MM.1S (cell line): ENCODE results near the gene PDZD8.

Experiments used
- DNase-seq: peaks from one replicate; pipeline ENCODE4 v3.0.0-alpha.2; 2015
- H2AFZ ChIP-seq: fragments of 300-600 bp; sonication (generic); 2 replicates; pipeline ENCODE4 v1.6.0; 2016; ENCODE audit warnings: antibody characterized with exemption, low read length
- H3F3A ChIP-seq: fragments of 300-600 bp; sonication (generic); 2 replicates; pipeline ENCODE4 v1.6.1; 2016; ENCODE audit warnings: mild to moderate bottlenecking, antibody characterized with exemption, low read length, moderate library complexity, mixed read lengths; ENCODE audit not compliant: insufficient read depth
- H3K27ac ChIP-seq: fragments of 300-600 bp; sonication (generic); 2 replicates; pipeline ENCODE4 v1.5.1; 2016; ENCODE audit warnings: mild to moderate bottlenecking, low read length
- H3K27me3 ChIP-seq: fragments of 300-600 bp; sonication (generic); replicated peaks from 2 replicates; pipeline ENCODE4 v1.6.0; 2016; ENCODE audit warnings: low read length; ENCODE audit not compliant: insufficient read depth
- H3K36me3 ChIP-seq: fragments of 300-600 bp; sonication (generic); replicated peaks from 2 replicates; pipeline ENCODE4 v1.6.1; 2016; ENCODE audit warnings: mild to moderate bottlenecking, low read length, mixed read lengths; ENCODE audit not compliant: insufficient read depth
- H3K4me1 ChIP-seq: fragments of 300-600 bp; sonication (generic); 2 replicates; pipeline ENCODE4 v1.6.1; 2016; ENCODE audit warnings: low read length, mixed read lengths
- H3K4me2 ChIP-seq: fragments of 300-600 bp; sonication (generic); 2 replicates; pipeline ENCODE4 v1.6.0; 2016; ENCODE audit warnings: low read depth, low read length
- H3K4me3 ChIP-seq: fragments of 300-600 bp; sonication (generic); 2 replicates; pipeline ENCODE4 v1.5.1; 2016; ENCODE audit warnings: low read length, mixed read lengths
- H3K79me2 ChIP-seq: fragments of 300-600 bp; sonication (generic); 2 replicates; pipeline ENCODE4 v1.6.1; 2016; ENCODE audit warnings: mixed run types, low read length, mixed read lengths
- H3K9ac ChIP-seq: fragments of 300-600 bp; sonication (generic); 2 replicates; pipeline ENCODE4 v1.6.1; 2016; ENCODE audit warnings: low read length, mixed read lengths
- H3K9me2 ChIP-seq: fragments of 300-600 bp; sonication (generic); replicated peaks from 2 replicates; pipeline ENCODE4 v1.6.1; 2016; ENCODE audit warnings: mild to moderate bottlenecking, low read length, mixed read lengths; ENCODE audit not compliant: insufficient read depth
- H3K9me3 ChIP-seq: fragments of 300-600 bp; sonication (generic); replicated peaks from 2 replicates; pipeline ENCODE4 v1.6.1; 2016; ENCODE audit warnings: mild to moderate bottlenecking, low read length, mixed read lengths; ENCODE audit not compliant: insufficient read depth
- H4K20me1 ChIP-seq: fragments of 300-600 bp; sonication (generic); 2 replicates; pipeline ENCODE4 v1.6.1; 2016; ENCODE audit warnings: mild to moderate bottlenecking, low read length, moderate library complexity, mixed read lengths; ENCODE audit not compliant: insufficient read depth
- EZH2 ChIP-seq: fragments of 300-600 bp; sonication (generic); optimal IDR thresholded peaks from 2 replicates; pipeline ENCODE3; 2017; ENCODE audit warnings: low read depth, mild to moderate bottlenecking, antibody characterized with exemption, low read length, mixed read lengths
- EZH2phosphoT487 ChIP-seq: fragments of 300-600 bp; sonication (generic); IDR thresholded peaks from 2 replicates; pipeline ENCODE4 v1.6.1; 2018; ENCODE audit warnings: antibody characterized with exemption, low read length
- TF ChIP-seq, protein P1 (sequence below): fragments of 300-600 bp; sonication (generic); IDR thresholded peaks from 2 replicates; pipeline ENCODE4 v1.5.1; 2016; ENCODE audit warnings: antibody characterized with exemption, low read length, mixed read lengths

The PDZD8 gene

DNA sequence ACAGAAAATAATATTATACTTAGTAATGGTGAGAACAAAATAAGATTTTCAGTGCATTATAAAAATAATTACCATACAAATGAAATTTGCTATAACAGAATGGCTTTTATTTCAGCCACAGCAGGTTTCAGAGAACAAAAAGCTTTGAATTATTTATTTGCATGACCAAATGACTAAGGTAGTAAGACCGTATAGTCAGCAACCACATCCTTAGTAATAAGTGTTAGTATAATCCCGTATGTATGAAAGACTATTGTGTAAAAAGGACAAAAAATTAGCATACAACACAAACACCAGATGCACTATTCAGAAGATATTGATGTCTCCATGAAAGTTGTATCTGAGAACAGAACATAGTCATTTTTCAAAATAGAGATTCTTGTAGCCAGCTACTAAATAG is 12.2 kb downstream of the PDZD8 start:
- H3K4me1 ChIP-seq: peaks cover 11% of the 10 kb centered on the region; the same call in 1 of the 2 replicates
- no peaks in the 10 kb centered on the region for H3K36me3 ChIP-seq
- TF ChIP-seq, protein P1, sequence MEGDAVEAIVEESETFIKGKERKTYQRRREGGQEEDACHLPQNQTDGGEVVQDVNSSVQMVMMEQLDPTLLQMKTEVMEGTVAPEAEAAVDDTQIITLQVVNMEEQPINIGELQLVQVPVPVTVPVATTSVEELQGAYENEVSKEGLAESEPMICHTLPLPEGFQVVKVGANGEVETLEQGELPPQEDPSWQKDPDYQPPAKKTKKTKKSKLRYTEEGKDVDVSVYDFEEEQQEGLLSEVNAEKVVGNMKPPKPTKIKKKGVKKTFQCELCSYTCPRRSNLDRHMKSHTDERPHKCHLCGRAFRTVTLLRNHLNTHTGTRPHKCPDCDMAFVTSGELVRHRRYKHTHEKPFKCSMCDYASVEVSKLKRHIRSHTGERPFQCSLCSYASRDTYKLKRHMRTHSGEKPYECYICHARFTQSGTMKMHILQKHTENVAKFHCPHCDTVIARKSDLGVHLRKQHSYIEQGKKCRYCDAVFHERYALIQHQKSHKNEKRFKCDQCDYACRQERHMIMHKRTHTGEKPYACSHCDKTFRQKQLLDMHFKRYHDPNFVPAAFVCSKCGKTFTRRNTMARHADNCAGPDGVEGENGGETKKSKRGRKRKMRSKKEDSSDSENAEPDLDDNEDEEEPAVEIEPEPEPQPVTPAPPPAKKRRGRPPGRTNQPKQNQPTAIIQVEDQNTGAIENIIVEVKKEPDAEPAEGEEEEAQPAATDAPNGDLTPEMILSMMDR: no peak
- TF ChIP-seq EZH2: no peak
- no peak for TF ChIP-seq EZH2phosphoT487
- no peak overlapping the region for H3K4me3 ChIP-seq
- no peak overlapping the region for H2AFZ ChIP-seq
- H3K9me2 ChIP-seq: no peaks in the 10 kb centered on the region
- no peak overlapping the region for H3K27ac ChIP-seq
- no peak overlapping the region for H3K9ac ChIP-seq
- H3K79me2 ChIP-seq: peaks cover 90% of the 10 kb centered on the region
- H3F3A ChIP-seq: no peaks in the 10 kb centered on the region
- no peaks in the 10 kb centered on the region for H3K9me3 ChIP-seq
- no peak for DNase-seq
- H3K4me2 ChIP-seq: no peak overlapping the region
- H4K20me1 ChIP-seq: no peaks in the 10 kb centered on the region
- H3K27me3 ChIP-seq: no peaks in the 10 kb centered on the region

DNA sequence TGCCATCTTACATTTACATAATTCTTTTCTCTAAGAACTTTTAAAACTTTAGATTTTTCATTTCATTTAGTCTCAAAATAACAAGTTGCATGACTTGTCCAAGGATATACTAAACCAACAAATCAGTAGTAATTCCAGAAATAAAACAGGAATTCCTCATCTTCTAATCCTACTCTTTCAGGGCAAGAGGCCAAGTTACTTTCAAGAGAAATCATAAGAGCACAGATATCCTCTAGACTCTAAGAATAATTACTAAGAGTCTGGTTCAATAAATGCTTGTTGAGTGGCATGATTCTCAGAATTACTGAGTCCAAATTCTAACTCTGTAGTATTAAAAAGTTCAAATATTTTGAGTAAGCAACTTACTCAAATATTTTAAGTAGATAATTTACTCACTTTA is 12.9 kb downstream of the PDZD8 start:
- H3K4me1 ChIP-seq: peaks cover 11% of the 10 kb centered on the region; the same call in 1 of the 2 replicates
- peaks cover 83% of the 10 kb centered on the region for H3K79me2 ChIP-seq
- H3K4me2 ChIP-seq: no peak overlapping the region

DNA sequence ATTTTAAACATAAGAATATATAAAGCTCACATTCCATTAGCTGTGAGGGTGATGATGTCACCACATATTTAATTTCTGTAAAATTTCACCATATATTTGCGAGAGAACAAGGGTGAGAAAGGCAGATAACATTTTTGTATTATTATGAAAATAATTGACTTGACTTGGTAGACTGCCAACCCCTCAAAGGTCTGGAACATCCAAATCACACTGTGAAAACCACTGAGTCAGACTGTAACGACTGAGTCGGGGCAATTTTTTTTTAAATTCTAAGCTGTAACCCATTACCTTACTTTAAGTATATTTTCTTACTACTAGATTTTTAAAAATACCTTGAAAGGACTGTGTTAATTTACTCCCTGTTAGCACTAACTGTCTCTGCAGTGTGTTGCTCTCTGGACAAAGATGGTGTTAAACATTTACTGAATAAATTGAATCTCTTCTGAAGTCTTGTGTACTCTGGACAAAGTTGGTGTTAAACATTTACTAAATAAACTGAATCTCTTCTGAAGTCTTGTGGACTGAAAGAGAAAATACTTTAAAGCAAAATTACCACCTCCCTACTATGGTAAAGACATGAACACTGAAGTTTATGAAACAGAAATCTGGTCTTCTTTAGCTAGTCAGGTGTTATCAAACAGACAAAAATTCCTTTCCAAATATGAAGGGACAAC is 14.1 kb downstream of the PDZD8 start:
- no peak overlapping the region for H3K9ac ChIP-seq
- TF ChIP-seq EZH2: no peak
- TF ChIP-seq, protein P1: no peak
- no peak for TF ChIP-seq EZH2phosphoT487
- H3K9me2 ChIP-seq: no peaks in the 10 kb centered on the region
- H2AFZ ChIP-seq: no peak overlapping the region
- no peaks in the 10 kb centered on the region for H3K27me3 ChIP-seq
- no peaks in the 10 kb centered on the region for H3K9me3 ChIP-seq
- DNase-seq: no peak
- H4K20me1 ChIP-seq: no peaks in the 10 kb centered on the region
- H3K4me2 ChIP-seq: no peak overlapping the region
- H3K4me3 ChIP-seq: no peak overlapping the region
- no peaks in the 10 kb centered on the region for H3F3A ChIP-seq
- no peaks in the 10 kb centered on the region for H3K36me3 ChIP-seq
- H3K27ac ChIP-seq: no peak overlapping the region
- H3K79me2 ChIP-seq: peaks cover 81% of the 10 kb centered on the region
- peaks cover 5% of the 10 kb centered on the region; the same call in 1 of the 2 replicates for H3K4me1 ChIP-seq

More for the DNA sequence above, 12.9 kb downstream of the PDZD8 start:
- Histone ChIP-seq H3K4me3 (no peak overlapping the region), H3K9me2 (no peaks in the 10 kb centered on the region), H3F3A (no peaks in the 10 kb centered on the region), H4K20me1 (no peaks in the 10 kb centered on the region), H3K27ac (no peak overlapping the region), H2AFZ (no peak overlapping the region), H3K9me3 (no peaks in the 10 kb centered on the region), H3K27me3 (no peaks in the 10 kb centered on the region), H3K36me3 (no peaks in the 10 kb centered on the region), H3K9ac (no peak overlapping the region)
- no peak for DNase-seq
- TF ChIP-seq, protein P1: no peak
- TF ChIP-seq EZH2: no peak
